Measurements from ENCODE around the gene GPR157. TPM values are rescaled to one million over a fixed set of nuclear protein-coding genes. Genes with fewer than 3 reads are reported as not detected.
"Not testable (repeated sequence)": the region's sequence is repeated elsewhere in the genome, so short reads cannot be mapped to it uniquely, and the experiment has no call there.

The GPR157 gene
- total and polyA plus RNA-seq, 2 experiments from 2014 or later = 0.81 to 3.9 TPM

- TF ChIP-seq REST (IDR thresholded peaks at IDR 0.05; ENCODE audit: unreplicated experiment) = no peak
Observed at GRCh38 chr1:9125325-9125724, 3.6 kb downstream of the GPR157 start (continued).

GRCh38 chr1:9124389-9124788 lies 4.5 kb downstream of the GPR157 start:
- not testable (repeated sequence) for H3K36me3 ChIP-seq (ENCODE audit: insufficient read depth); H4K20me1 ChIP-seq (replicated peaks; ENCODE audit: insufficient read depth); H3K4me3 ChIP-seq; H3K9me2 ChIP-seq (ENCODE audit: insufficient read depth); H3K4me3 Mint-ChIP-seq; H3K9me3 Mint-ChIP-seq; H3K36me3 Mint-ChIP-seq (ENCODE audit: low read depth); H3K27ac ChIP-seq (ENCODE audit: low read depth); H3K27me3 Mint-ChIP-seq (ENCODE audit: insufficient read depth, low read depth, poor library complexity); H3K4me2 ChIP-seq; H3K79me2 ChIP-seq (replicated peaks; ENCODE audit: insufficient read depth); H3K27ac Mint-ChIP-seq; DNase-seq (ENCODE audit: low spot score); ATAC-seq; H3F3A ChIP-seq (replicated peaks; ENCODE audit: low read depth); H2AFZ ChIP-seq; H3K4me1 ChIP-seq (ENCODE audit: insufficient read depth)
- peaks cover 15% of the 10 kb centered on the region for H3K27me3 ChIP-seq (ENCODE audit: insufficient read depth)
- H3K4me1 Mint-ChIP-seq = peaks cover 11% of the 10 kb centered on the region; the same call in 2 of the 3 replicates

GRCh38 chr1:9123665-9124064 lies 5.2 kb downstream of the GPR157 start:
- not testable (repeated sequence) for H3K4me2 ChIP-seq; H3K36me3 Mint-ChIP-seq (ENCODE audit: low read depth); DNase-seq (ENCODE audit: low spot score); H3K79me2 ChIP-seq (replicated peaks; ENCODE audit: insufficient read depth); H2AFZ ChIP-seq; H3K27ac Mint-ChIP-seq; H3K4me1 ChIP-seq (ENCODE audit: insufficient read depth); ATAC-seq; H3F3A ChIP-seq (replicated peaks; ENCODE audit: low read depth); H3K4me3 Mint-ChIP-seq; H3K9me2 ChIP-seq (ENCODE audit: insufficient read depth); H3K36me3 ChIP-seq (ENCODE audit: insufficient read depth); H3K4me3 ChIP-seq; H3K9me3 Mint-ChIP-seq; H4K20me1 ChIP-seq (replicated peaks; ENCODE audit: insufficient read depth); H3K27me3 Mint-ChIP-seq (ENCODE audit: insufficient read depth, low read depth, poor library complexity); H3K27ac ChIP-seq (ENCODE audit: low read depth)
- peaks cover 15% of the 10 kb centered on the region for H3K27me3 ChIP-seq (ENCODE audit: insufficient read depth)
- H3K4me1 Mint-ChIP-seq = peaks cover 11% of the 10 kb centered on the region; the same call in 2 of the 3 replicates

- H3K4me3 ChIP-seq = no peak overlapping the region
- no peaks in the 10 kb centered on the region for H3K9me2 ChIP-seq (ENCODE audit: insufficient read depth)
- ATAC-seq = no peak
- H3F3A ChIP-seq (replicated peaks; ENCODE audit: low read depth) = no peaks in the 10 kb centered on the region
- no peak overlapping the region for H3K4me2 ChIP-seq
- H2AFZ ChIP-seq = no peak overlapping the region
- H3K27me3 ChIP-seq (ENCODE audit: insufficient read depth) = no peaks in the 10 kb centered on the region
- H3K79me2 ChIP-seq (replicated peaks; ENCODE audit: insufficient read depth) = no peaks in the 10 kb centered on the region
- H3K4me3 Mint-ChIP-seq = no peak overlapping the region
- H3K36me3 ChIP-seq (ENCODE audit: insufficient read depth) = no peaks in the 10 kb centered on the region
- no peaks in the 10 kb centered on the region; the same call in none of the 2 replicates for H4K20me1 ChIP-seq (replicated peaks; ENCODE audit: insufficient read depth)
- H3K9me3 Mint-ChIP-seq = no peaks in the 10 kb centered on the region
- H3K4me1 Mint-ChIP-seq = 0 out of 3 replicates have a peak, but pooled peaks cover 2% of the 10 kb centered on the region
- H3K27me3 Mint-ChIP-seq (ENCODE audit: insufficient read depth, low read depth, poor library complexity) = peaks cover 3% of the 10 kb centered on the region
- no peak overlapping the region for H3K27ac ChIP-seq (ENCODE audit: low read depth)
- no peak for DNase-seq (ENCODE audit: low spot score)
- H3K4me1 ChIP-seq (ENCODE audit: insufficient read depth) = no peaks in the 10 kb centered on the region
- H3K36me3 Mint-ChIP-seq (ENCODE audit: low read depth) = no peaks in the 10 kb centered on the region
- H3K27ac Mint-ChIP-seq = no peak overlapping the region
- TF ChIP-seq EZH2 (IDR thresholded peaks at IDR 0.05; ENCODE audit: low read depth, unreplicated experiment) (no peak), ZNF114 (CRISPR knock-in tag; IDR thresholded peaks at IDR 0.05) (no peak), JUNB (IDR thresholded peaks at IDR 0.05; ENCODE audit: unreplicated experiment) (no peak), NANOG (IDR thresholded peaks at IDR 0.05; ENCODE audit: borderline replicate concordance) (no peak), CTCF (conservative IDR thresholded peaks at IDR 0.05; ENCODE audit: low read depth in 2 of 2) (no peak)
Observed at GRCh38 chr1:9121496-9122409, 7.1 kb downstream of the GPR157 start.
